A673 (cell line): ENCODE results near the gene C10orf90. TPM values are rescaled to one million over a fixed set of nuclear protein-coding genes. Genes with fewer than 3 reads are reported as not detected.

Experiments
- BruUV-seq: library from RNA; stranded (reverse); fragments of 400-500 nt; replicated peaks from 2 replicates; lab custom pipeline; 2021; lab: Mats Ljungman, UMichigan
- CTCF ChIA-PET: fragments of 300-600 bp; sonication (Branson Sonifier 250); formaldehyde crosslinking; loops from one replicate; lab custom pipeline; 2022; ENCODE audit warnings: antibody characterized with exemption; lab: Charles Lee
- POLR2A ChIA-PET: fragments of 300-600 bp; sonication (Branson Sonifier 250); formaldehyde crosslinking; loops from one replicate; lab custom pipeline; 2022; ENCODE audit warnings: antibody characterized with exemption; ENCODE audit not compliant: low non-redundant PET; lab: Charles Lee
- DNase-seq: peaks from one replicate; pipeline ENCODE4 v3.0.0-alpha.2; 2015; ENCODE audit warnings: low spot score
- H3K27ac ChIP-seq: fragments of 200-600 bp; sonication (generic); 2 replicates; pipeline ENCODE4 v1.5.1; 2016; ENCODE audit warnings: mixed run types, low read depth, mild to moderate bottlenecking, mixed read lengths, antibody characterized with exemption, low read length; ENCODE audit not compliant: poor library complexity, severe bottlenecking
- H3K27me3 ChIP-seq: fragments of 200-600 bp; sonication (generic); replicated peaks from 2 replicates; pipeline ENCODE4 v1.6.1; 2017; ENCODE audit warnings: mixed run types, low read depth, mild to moderate bottlenecking, mixed read lengths, antibody characterized with exemption, low read length; ENCODE audit not compliant: insufficient read depth, poor library complexity
- H3K36me3 ChIP-seq: fragments of 200-600 bp; sonication (generic); 2 replicates; pipeline ENCODE4 v1.6.1; 2016; ENCODE audit warnings: mixed run types, mild to moderate bottlenecking, mixed read lengths, antibody characterized with exemption, low read length; ENCODE audit not compliant: insufficient read depth, poor library complexity, severe bottlenecking
- H3K4me1 ChIP-seq: fragments of 200-600 bp; sonication (generic); 2 replicates; pipeline ENCODE4 v1.6.1; 2017; ENCODE audit warnings: mixed run types, mild to moderate bottlenecking, mixed read lengths, antibody characterized with exemption, low read length; ENCODE audit not compliant: insufficient read depth, poor library complexity, severe bottlenecking
- H3K4me3 ChIP-seq: fragments of 200-600 bp; sonication (generic); 2 replicates; pipeline ENCODE4 v1.5.1; 2016; ENCODE audit warnings: low read depth, mixed run types, mild to moderate bottlenecking, mixed read lengths, low read length; ENCODE audit not compliant: poor library complexity, severe bottlenecking
- H3K9me3 ChIP-seq: fragments of 200-600 bp; sonication (generic); 2 replicates; pipeline ENCODE4 v1.6.1; 2016; ENCODE audit warnings: mixed run types, low read depth, mild to moderate bottlenecking, mixed read lengths, antibody characterized with exemption, low read length; ENCODE audit not compliant: poor library complexity, severe bottlenecking
- EZH2 ChIP-seq: fragments of 200-600 bp; sonication (generic); IDR thresholded peaks from 2 replicates; pipeline ENCODE4 v1.6.1; 2017; ENCODE audit warnings: borderline replicate concordance, low read depth, mild to moderate bottlenecking, mixed read lengths, antibody characterized with exemption, low read length; ENCODE audit not compliant: poor library complexity, severe bottlenecking
- intact Hi-C: fragments of 100-400 bp; cut with micrococcal nuclease; formaldehyde crosslinking; loops from one replicate; pipeline ENCODE4 v1.10.0; 2022; ENCODE audit not compliant: unreplicated experiment
- total RNA-seq: library from RNA; stranded (reverse); gene quantifications from 2 replicates; pipeline ENCODE4 v1.2.3, GENCODE V29; 2021
- TF ChIP-seq, protein P1 (sequence below): fragments of 300-800, 200-600 bp; sonication (generic); conservative IDR thresholded peaks from 2 replicates; pipeline ENCODE4 v1.5.1; 2017; ENCODE audit warnings: low read depth, mild to moderate bottlenecking, antibody characterized with exemption, low read length, moderate library complexity, mixed read lengths

Gene C10orf90
- total RNA-seq, 1 experiment from 2014 or later: not detected

DNA sequence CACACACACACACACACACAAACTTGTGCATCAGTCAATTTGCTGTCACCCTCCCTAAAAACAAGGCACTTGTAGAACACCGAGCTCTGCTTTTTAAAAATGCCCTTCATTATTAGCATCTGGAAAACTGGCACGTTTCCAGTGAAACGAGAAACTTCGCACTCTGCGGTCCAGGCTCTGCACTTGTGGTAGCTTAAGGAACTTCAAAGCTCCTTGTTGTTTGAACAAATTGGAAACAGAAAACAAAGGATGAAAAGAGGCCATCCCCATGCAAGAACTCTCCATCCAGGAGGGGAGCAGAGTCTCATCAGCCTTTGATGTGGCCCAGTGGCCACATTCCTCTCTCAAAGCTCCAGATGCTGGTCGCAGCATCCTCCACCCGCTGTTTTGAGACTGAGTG, 105.1 kb downstream of the C10orf90 start:
- DNase-seq: peak; percentile 14
- POLR2A ChIA-PET: interaction anchor here (0.6 kb wide), 1 partner anchor 931 kb away, joined by 3 read pairs; no protein-coding TSS in a partner anchor
- no TSS peak for BruUV-seq
- Histone ChIP-seq H3K27me3 (no peaks in the 10 kb centered on the region), H3K27ac (no peak overlapping the region), H3K4me1 (peaks cover 5% of the 10 kb centered on the region), H3K4me3 (no peak overlapping the region), H3K36me3 (no peaks in the 10 kb centered on the region), H3K9me3 (no peaks in the 10 kb centered on the region)
- CTCF ChIA-PET: no interaction called here
- TF ChIP-seq EZH2: no peak
- intact Hi-C loops: no loop called here

DNA sequence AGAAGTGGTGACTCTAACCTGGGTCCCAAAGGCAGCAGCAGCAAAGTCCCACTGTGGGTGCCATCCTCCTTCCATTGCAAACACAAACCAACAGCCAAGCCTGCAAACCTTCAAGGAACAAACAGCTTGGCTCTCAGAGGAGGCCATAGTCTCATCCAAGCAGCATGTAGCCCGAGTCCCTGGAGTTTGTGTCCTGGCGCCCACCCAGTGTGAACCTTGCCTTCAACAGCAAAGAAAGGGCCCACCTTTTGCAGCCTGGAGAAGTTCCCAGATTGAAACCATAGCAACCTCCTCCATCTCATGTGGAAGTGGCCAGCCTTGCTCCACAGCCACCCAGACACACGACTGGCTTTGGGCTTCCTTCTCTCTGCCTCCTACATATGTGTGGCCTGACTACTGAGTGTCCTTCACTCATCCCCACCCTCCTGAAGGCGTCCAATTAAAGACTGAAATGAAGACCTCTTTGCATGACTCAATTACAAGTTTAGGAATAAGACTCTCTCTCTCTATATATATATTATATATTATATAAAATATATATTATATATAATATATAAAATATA, 106.1 kb downstream of the C10orf90 start:
- Histone ChIP-seq H3K4me1 (peaks cover 2% of the 10 kb centered on the region), H3K27ac (no peak overlapping the region), H3K4me3 (no peak overlapping the region), H3K9me3 (no peaks in the 10 kb centered on the region), H3K36me3 (no peaks in the 10 kb centered on the region), H3K27me3 (no peaks in the 10 kb centered on the region)
- POLR2A ChIA-PET: no interaction called here
- TF ChIP-seq EZH2: no peak
- TF ChIP-seq, protein P1, sequence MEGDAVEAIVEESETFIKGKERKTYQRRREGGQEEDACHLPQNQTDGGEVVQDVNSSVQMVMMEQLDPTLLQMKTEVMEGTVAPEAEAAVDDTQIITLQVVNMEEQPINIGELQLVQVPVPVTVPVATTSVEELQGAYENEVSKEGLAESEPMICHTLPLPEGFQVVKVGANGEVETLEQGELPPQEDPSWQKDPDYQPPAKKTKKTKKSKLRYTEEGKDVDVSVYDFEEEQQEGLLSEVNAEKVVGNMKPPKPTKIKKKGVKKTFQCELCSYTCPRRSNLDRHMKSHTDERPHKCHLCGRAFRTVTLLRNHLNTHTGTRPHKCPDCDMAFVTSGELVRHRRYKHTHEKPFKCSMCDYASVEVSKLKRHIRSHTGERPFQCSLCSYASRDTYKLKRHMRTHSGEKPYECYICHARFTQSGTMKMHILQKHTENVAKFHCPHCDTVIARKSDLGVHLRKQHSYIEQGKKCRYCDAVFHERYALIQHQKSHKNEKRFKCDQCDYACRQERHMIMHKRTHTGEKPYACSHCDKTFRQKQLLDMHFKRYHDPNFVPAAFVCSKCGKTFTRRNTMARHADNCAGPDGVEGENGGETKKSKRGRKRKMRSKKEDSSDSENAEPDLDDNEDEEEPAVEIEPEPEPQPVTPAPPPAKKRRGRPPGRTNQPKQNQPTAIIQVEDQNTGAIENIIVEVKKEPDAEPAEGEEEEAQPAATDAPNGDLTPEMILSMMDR: no peak
- intact Hi-C loops: no loop called here
- DNase-seq: no peak
- CTCF ChIA-PET: no interaction called here
- BruUV-seq: no TSS peak

DNA sequence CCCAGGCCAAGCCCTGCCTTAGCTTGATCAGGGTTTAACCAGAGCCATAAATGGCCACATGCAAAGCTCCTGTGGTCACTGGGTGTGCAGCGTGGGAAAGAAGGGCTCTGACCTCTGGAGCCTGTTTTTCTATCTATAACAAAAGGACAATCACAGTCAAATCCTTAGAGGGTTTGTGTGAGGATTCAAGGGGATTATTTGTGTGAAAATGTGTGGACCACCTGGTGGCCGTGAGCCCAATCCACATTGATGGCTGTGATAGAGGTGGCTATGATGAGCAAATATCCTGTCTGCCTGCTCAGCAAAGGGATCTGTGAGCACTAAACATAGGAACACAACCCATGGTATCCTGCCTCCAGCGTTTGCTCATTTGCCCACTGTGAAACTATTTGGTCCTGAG, 107.1 kb downstream of the C10orf90 start:
- no peak for TF ChIP-seq EZH2
- TF ChIP-seq, protein P1: no peak
- Histone ChIP-seq H3K4me1 (no peaks in the 10 kb centered on the region), H3K9me3 (no peaks in the 10 kb centered on the region), H3K36me3 (no peaks in the 10 kb centered on the region), H3K27ac (no peak overlapping the region), H3K27me3 (no peaks in the 10 kb centered on the region), H3K4me3 (no peak overlapping the region)
- ChIA-PET POLR2A (no interaction called here), CTCF (no interaction called here)
- DNase-seq: no peak
- intact Hi-C loops: no loop called here
- BruUV-seq: no TSS peak
